Kidney (tissue), 14 donors: Measurements from ENCODE around the gene ADAT3. TPM values are rescaled to one million over a fixed set of nuclear protein-coding genes. Genes with fewer than 3 reads are reported as not detected.

ENCODE experiments used
- DNase-seq, 5 donors: peaks; one replicate each; pipeline ENCODE4 v3.0.0-alpha.2; 2013 to 2020
- FAIRE-seq: peaks from 2 replicates; lab custom pipeline; 2012; peaks lifted over from hg19 to GRCh38; lab: Jason Lieb, UNC
- H3K27ac ChIP-seq, 2 donors: one replicate each; pipeline ENCODE4 v1.7.0; 2013; ENCODE audit warnings: low read depth in 2 of 2, low read length in 2 of 2, inconsistent platforms in 1 of 2
- H3K27me3 ChIP-seq: one replicate; pipeline ENCODE4 v1.7.1; 2013; ENCODE audit warnings: low read length, inconsistent platforms; ENCODE audit not compliant: control insufficient read depth, insufficient read depth
- H3K36me3 ChIP-seq, 3 donors: one replicate each; pipeline versions ENCODE4 v1.7.0 to v1.7.1; 2013; ENCODE audit warnings: low read length in 3 of 3, control low read depth in 1 of 3, inconsistent platforms in 1 of 3; ENCODE audit not compliant: insufficient read depth in 3 of 3, control insufficient read depth in 2 of 3
- H3K4me1 ChIP-seq, 3 donors: one replicate each; pipeline versions ENCODE4 v1.7.0 to v1.7.1; 2013; ENCODE audit warnings: low read length in 3 of 3, inconsistent platforms in 1 of 3, low read depth in 1 of 3; ENCODE audit not compliant: control insufficient read depth in 2 of 3, insufficient read depth in 2 of 3
- H3K4me3 ChIP-seq, 3 donors: one replicate each; pipeline versions ENCODE4 v1.7.0 to v1.8.1; 2013; ENCODE audit warnings: low read length in 3 of 3, control low read depth in 1 of 3, inconsistent platforms in 1 of 3
- H3K9ac ChIP-seq, 3 donors: one replicate each; pipeline versions ENCODE4 v1.7.0 to v1.7.1; 2013; ENCODE audit warnings: low read length in 3 of 3, control low read depth in 1 of 3, inconsistent platforms in 1 of 3
- H3K9me3 ChIP-seq, 3 donors: one replicate each; pipeline versions ENCODE4 v1.7.0 to v1.7.1; 2013; ENCODE audit warnings: low read length in 3 of 3, control low read depth in 1 of 3, inconsistent platforms in 1 of 3; ENCODE audit not compliant: control insufficient read depth in 2 of 3, insufficient read depth in 1 of 3
- CTCF ChIP-seq: IDR thresholded peaks from 3 replicates; pipeline ENCODE4 v1.5.1; 2012; ENCODE audit warnings: mild to moderate bottlenecking, moderate library complexity, borderline replicate concordance; ENCODE audit not compliant: insufficient read depth; ENCODE audit errors: extremely low read depth
- intact Hi-C: fragments of 100-400 bp; cut with DNase I; formaldehyde crosslinking; loops from one replicate; pipeline ENCODE4 v1.11.1; 2022
- polyA plus RNA-seq: library from polyadenylated mRNA; stranded (reverse); fragments of 350-450 nt; fragmentation: Illumina TruSeq; extraction: RNeasy Lipid Tissue Mini Kit (QIAGEN cat#74804); gene quantifications from one replicate; pipeline ENCODE4 v1.2.3, GENCODE V29; 2014; ENCODE audit warnings: low read depth, low replicate concordance; ENCODE audit not compliant: insufficient read depth
- total RNA-seq: library from RNA; stranded (reverse); fragmentation: NEBNext Ultra II Directional; extraction: Animal tissue kit (Norgen Biotek cat#: 25700); gene quantifications from one replicate; pipeline ENCODE4 v1.2.1, GENCODE V29; 2021
- donor health status: control.
- donor health status: control.
- donor health status: control.
- donor health status: control.
- donor health status: control.
- donor health status: DM: yes; HTN: yes; CAD: no.
- donor health status: Normal renal cell carcinoma (clear cell type).

The ADAT3 gene
- total and polyA plus RNA-seq, 2 donors from 2014 or later, result 6.1 to 10.3 TPM

- no peak for TF ChIP-seq CTCF
- no peaks in the 10 kb centered on the region for H3K9me3 ChIP-seq
- FAIRE-seq (no peak), DNase-seq (no peak)
- peak within 1 kb of the TSS; percentile 48 to 69 (median 55) for H3K4me3 ChIP-seq
- H3K27me3 ChIP-seq, result no peaks in the 10 kb centered on the region
- H3K9ac ChIP-seq, result peak within 1 kb of the TSS in 2 of 3 donors; percentile 55 to 58
- H3K36me3 ChIP-seq, result no peaks in the 10 kb centered on the region
- intact Hi-C loops, result no loop called here
- H3K27ac ChIP-seq, result peak within 1 kb of the TSS; percentile 74 to 88
- H3K4me1 ChIP-seq, result peaks cover 0 to 21% (median 9%) of the 10 kb centered on the region in 3 donors
These were observed 41.9 kb upstream of the ADAT3 start, which contains the start of gene KLF16 for GRCh38 chr19:1863328-1863637. KLF16 (minus strand) TSS chr19:1863579; CDS start chr19:1863497, 82 bp downstream.

- H3K4me1 ChIP-seq, result peaks cover 0 to 20% (median 7%) of the 10 kb centered on the region in 3 donors
- H3K27me3 ChIP-seq, result no peaks in the 10 kb centered on the region
- peak overlapping the region; percentile 38 to 60 (median 48) for H3K4me3 ChIP-seq
- DNase-seq (peak; percentile 92 to 97 (median 95)), FAIRE-seq (no peak)
- H3K27ac ChIP-seq, result peak overlapping the region; percentile 74 to 88
- peak overlapping the region in 1 of 3 donors; percentile 58 for H3K9ac ChIP-seq
- no peaks in the 10 kb centered on the region for H3K36me3 ChIP-seq
- intact Hi-C loops, result no loop called here
- TF ChIP-seq CTCF, result no peak
- H3K9me3 ChIP-seq, result no peaks in the 10 kb centered on the region
These were observed 41.3 kb upstream of the ADAT3 start for GRCh38 chr19:1863638-1864479.

DNA sequence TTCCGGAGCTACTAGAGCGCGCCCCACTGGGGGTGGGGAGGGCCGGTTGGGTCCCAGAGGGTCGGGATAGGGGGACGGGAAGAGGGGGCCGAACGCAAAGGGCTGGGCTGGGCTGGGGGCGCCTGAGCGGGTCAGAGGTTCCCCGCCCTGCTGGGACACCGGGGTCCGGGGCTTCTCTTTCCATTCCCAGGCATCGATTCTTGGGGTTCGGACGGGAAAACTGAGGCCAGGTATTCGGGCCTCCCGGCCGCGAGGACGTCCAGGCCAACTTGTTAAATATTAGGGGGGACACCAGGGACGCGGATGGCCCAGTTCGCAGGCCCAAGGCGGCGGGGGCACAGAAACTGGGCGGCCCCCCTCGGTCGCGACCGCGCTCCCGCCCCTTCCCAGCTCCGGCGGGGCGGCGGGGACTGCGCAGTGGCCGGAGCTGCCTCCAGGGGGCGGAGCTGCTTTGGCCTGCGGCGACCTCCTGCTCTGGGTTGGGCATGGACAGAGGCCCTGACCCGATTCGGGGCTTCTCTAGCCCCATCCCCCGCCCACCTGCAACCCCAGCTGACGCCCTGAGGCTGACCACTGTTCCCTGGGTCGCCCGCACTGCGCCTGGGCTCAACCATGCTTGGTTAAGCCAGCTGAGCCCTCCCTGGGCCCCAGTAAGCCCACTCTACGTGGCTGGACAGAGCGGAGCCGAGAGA lies 40.6 kb upstream of the ADAT3 start:
- H3K36me3 ChIP-seq, result no peaks in the 10 kb centered on the region
- peak overlapping the region in 2 of 3 donors; percentile 55 to 61 for H3K9ac ChIP-seq
- DNase-seq (peak in 3 of 5 donors; percentile 82 to 92 (median 89)), FAIRE-seq (no peak)
- H3K9me3 ChIP-seq, result no peaks in the 10 kb centered on the region
- H3K27ac ChIP-seq, result peak overlapping the region; percentile 74 to 88
- intact Hi-C loops, result no loop called here
- peak; percentile 76 for TF ChIP-seq CTCF
- H3K4me3 ChIP-seq, result peak overlapping the region; percentile 38 to 60 (median 48)
- no peaks in the 10 kb centered on the region for H3K27me3 ChIP-seq
- peaks cover 0 to 16% (median 2%) of the 10 kb centered on the region in 3 donors for H3K4me1 ChIP-seq
